ENCODE results near the gene C1orf167.

The C1orf167 gene

GRCh38 chr1:11835441-11836225 is 73.6 kb downstream of the C1orf167 start:
- Histone ChIP-seq H3K4me1 (ENCODE audit: control insufficient read depth, insufficient read depth, low read length) (no peaks in the 10 kb centered on the region), H3K4me2 (ENCODE audit: low read length) (no peak overlapping the region), H3K36me3 (ENCODE audit: insufficient read depth, low read length) (peaks cover 81% of the 10 kb centered on the region), H3K4me3 (ENCODE audit: low read length) (no peak overlapping the region), H3K9ac (ENCODE audit: low read depth, low read length) (no peak overlapping the region), H3K27me3 (ENCODE audit: control insufficient read depth, insufficient read depth, low read length) (no peaks in the 10 kb centered on the region), H3K9me3 (replicated peaks; ENCODE audit: low read length) (no peaks in the 10 kb centered on the region)

- H3K9me3 ChIP-seq (replicated peaks; ENCODE audit: low read length): no peaks in the 10 kb centered on the region
- no peak overlapping the region for H3K4me2 ChIP-seq (ENCODE audit: low read length)
- H3K36me3 ChIP-seq (ENCODE audit: insufficient read depth, low read length): peaks cover 85% of the 10 kb centered on the region
- no peak overlapping the region for H3K4me3 ChIP-seq (ENCODE audit: low read length)
- no peak overlapping the region for H3K9ac ChIP-seq (ENCODE audit: low read depth, low read length)
- H3K4me1 ChIP-seq (ENCODE audit: control insufficient read depth, insufficient read depth, low read length): no peaks in the 10 kb centered on the region
- no peaks in the 10 kb centered on the region for H3K27me3 ChIP-seq (ENCODE audit: control insufficient read depth, insufficient read depth, low read length)
Measured at GRCh38 chr1:11836955-11837766, 75.2 kb downstream of the C1orf167 start.

- Histone ChIP-seq H3K4me2 (ENCODE audit: low read length) (no peak overlapping the region), H3K27me3 (ENCODE audit: control insufficient read depth, insufficient read depth, low read length) (no peaks in the 10 kb centered on the region), H3K9ac (ENCODE audit: low read depth, low read length) (no peak overlapping the region), H3K4me1 (ENCODE audit: control insufficient read depth, insufficient read depth, low read length) (no peaks in the 10 kb centered on the region), H3K4me3 (ENCODE audit: low read length) (no peak overlapping the region), H3K9me3 (replicated peaks; ENCODE audit: low read length) (no peaks in the 10 kb centered on the region), H3K36me3 (ENCODE audit: insufficient read depth, low read length) (peaks cover 90% of the 10 kb centered on the region)
Measured at GRCh38 chr1:11837767-11838348, 75.9 kb downstream of the C1orf167 start.

- H3K9me3 ChIP-seq (replicated peaks; ENCODE audit: low read length): no peaks in the 10 kb centered on the region
- H3K4me1 ChIP-seq (ENCODE audit: control insufficient read depth, insufficient read depth, low read length): no peaks in the 10 kb centered on the region
- H3K27me3 ChIP-seq (ENCODE audit: control insufficient read depth, insufficient read depth, low read length): no peaks in the 10 kb centered on the region
- no peak overlapping the region for H3K4me3 ChIP-seq (ENCODE audit: low read length)
- no peak overlapping the region for H3K4me2 ChIP-seq (ENCODE audit: low read length)
- peaks cover 88% of the 10 kb centered on the region for H3K36me3 ChIP-seq (ENCODE audit: insufficient read depth, low read length)
- no peak overlapping the region for H3K9ac ChIP-seq (ENCODE audit: low read depth, low read length)
Measured at GRCh38 chr1:11838349-11839272, 76.6 kb downstream of the C1orf167 start.
